22Rv1 (cell line): ENCODE results near the gene MISP3.

Experiments
- H3K27ac ChIP-seq: fragments of 450-650 bp; 2 replicates; pipeline ENCODE4 v1.5.1; 2017
- ZFX ChIP-seq: fragments of 450-650 bp; IDR thresholded peaks from 2 replicates; pipeline ENCODE4 v1.6.1; 2017; ENCODE audit warnings: antibody characterized with exemption, borderline replicate concordance
- TF ChIP-seq, protein P1 (sequence below): fragments of 450-650 bp; IDR thresholded peaks from 2 replicates; pipeline ENCODE4 v1.5.1; 2017; ENCODE audit warnings: mild to moderate bottlenecking

The MISP3 gene

DNA sequence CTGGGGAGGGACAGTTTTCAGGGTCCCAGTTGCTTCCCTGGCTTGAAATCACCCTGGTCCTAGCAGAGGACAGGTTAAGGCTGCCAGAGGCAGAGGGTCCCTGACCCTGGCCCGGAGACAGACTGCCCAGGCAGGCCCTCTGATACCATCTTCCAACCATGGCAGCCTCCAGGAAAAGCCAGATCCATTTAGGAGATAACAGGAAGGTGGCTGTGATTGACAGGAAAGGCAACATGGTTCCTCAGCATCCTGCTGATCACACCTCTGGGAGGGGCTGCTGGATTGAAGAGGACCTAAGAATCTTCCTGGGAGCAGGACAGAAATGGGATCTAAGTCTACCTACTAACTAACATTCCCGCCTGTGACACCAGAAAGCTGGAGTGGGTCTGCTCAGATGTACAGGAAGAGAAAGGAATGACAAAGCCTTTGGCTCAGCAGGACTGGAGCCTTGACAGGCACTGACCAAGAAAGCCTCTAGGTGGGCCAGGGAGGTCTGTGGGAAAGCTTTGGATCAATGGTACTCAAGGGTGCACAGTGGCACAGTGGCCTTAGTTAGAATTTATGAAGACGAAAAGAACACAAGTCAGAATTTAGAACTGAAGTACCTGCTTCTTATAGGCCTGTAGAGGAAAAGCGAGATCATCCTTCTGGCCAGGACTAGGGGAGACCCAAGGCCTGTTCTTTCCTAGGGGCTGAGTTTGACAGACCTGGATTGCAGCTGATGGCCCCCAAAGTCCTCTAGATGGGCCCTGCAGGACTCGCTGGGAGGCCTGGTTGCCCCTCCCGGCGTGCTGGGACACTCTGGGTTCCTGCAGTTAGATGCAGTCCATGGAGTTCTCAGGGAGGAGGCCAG lies 47.3 kb downstream of the MISP3 start:
- peak overlapping the region; percentile 92 for H3K27ac ChIP-seq
- no peak for TF ChIP-seq ZFX
- TF ChIP-seq, protein P1, sequence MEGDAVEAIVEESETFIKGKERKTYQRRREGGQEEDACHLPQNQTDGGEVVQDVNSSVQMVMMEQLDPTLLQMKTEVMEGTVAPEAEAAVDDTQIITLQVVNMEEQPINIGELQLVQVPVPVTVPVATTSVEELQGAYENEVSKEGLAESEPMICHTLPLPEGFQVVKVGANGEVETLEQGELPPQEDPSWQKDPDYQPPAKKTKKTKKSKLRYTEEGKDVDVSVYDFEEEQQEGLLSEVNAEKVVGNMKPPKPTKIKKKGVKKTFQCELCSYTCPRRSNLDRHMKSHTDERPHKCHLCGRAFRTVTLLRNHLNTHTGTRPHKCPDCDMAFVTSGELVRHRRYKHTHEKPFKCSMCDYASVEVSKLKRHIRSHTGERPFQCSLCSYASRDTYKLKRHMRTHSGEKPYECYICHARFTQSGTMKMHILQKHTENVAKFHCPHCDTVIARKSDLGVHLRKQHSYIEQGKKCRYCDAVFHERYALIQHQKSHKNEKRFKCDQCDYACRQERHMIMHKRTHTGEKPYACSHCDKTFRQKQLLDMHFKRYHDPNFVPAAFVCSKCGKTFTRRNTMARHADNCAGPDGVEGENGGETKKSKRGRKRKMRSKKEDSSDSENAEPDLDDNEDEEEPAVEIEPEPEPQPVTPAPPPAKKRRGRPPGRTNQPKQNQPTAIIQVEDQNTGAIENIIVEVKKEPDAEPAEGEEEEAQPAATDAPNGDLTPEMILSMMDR = no peak

DNA sequence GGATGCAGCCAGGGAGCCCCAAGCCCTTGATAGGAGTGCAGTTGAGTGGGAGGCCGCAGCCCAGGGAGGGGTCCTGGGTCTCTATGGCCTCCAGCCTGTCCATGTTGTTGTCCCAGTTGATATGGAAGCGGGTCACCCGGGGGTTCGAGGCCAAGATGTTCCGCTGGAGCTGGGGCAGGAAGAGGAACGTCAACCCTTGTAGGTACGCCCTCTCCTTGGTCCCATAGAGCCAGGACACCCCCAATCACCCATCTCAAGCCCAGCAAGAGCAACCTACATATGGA lies 47.9 kb downstream of the MISP3 start:
- TF ChIP-seq, protein P1 = no peak
- TF ChIP-seq ZFX = no peak
- peak overlapping the region; percentile 92 for H3K27ac ChIP-seq

DNA sequence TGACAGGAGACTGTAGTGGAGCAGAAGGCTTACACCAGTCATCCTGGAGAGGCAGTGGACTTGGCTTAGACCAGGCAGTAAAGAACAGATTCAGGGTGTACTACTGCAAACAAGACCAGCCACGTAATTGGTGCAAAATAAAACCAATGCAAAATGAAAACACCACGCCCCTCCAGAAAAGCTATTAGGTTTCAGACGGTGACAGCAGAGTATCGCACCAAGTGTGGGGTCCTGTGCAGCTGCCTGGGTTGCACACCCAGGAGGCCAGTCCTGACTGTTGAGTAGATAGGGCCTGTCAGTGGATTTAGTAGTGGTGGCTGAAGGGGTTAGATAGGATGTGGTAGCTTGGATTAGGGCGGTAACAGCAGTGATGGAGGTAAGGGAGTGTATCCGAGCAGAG lies 50.3 kb downstream of the MISP3 start:
- H3K27ac ChIP-seq = peak overlapping the region; percentile 13; the same call in 1 of the 2 replicates
- no peak for TF ChIP-seq ZFX
- TF ChIP-seq, protein P1 = no peak
